ENCODE results near the gene S100PBP. TPM values are rescaled to one million over a fixed set of nuclear protein-coding genes. Genes with fewer than 3 reads are reported as not detected.
A peak's percentile ranks its signal among the peaks of the same experiment; 100 is the strongest.

Gene S100PBP
- total and polyA plus RNA-seq, 2 donors (not counting 1 experiment from before 2014, with no cell fraction given): 36.3 to 41.8 TPM

DNA sequence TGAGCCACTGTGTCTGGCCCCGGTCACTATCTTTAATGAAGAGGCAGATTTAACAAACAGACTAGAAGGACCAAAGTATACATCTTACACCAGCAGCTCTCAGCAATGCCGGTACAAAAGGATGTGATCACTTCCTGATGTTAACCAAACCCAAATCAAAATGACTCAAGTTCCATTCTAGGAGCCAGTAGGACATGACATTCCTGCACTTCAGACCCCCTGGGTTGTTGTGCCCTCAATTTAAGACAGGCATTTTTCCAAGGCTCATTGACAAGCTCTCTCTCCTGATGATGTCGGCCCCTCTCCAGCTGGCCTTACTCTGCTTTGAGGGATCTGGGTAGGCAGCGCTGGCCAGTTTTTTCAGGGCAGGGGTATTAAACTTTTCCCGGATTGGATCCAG is 35.4 kb upstream of the S100PBP start:
- Histone ChIP-seq H2AFZ (ENCODE audit: low read length) (no peak overlapping the region), H3K9me3 (ENCODE audit: control insufficient read depth, insufficient read depth, low read depth, low read length) (no peaks in the 10 kb centered on the region), H3K27me3 (ENCODE audit: control insufficient read depth, insufficient read depth, low read length) (no peaks in the 10 kb centered on the region), H3K27ac (ENCODE audit: insufficient read depth, low read length) (no peak overlapping the region), H3K4me3 (replicated peaks in 1 of 4; ENCODE audit: control extremely low read depth in 1 of 4, insufficient read depth in 1 of 4, low read depth in 3 of 4, low read length in 4 of 4) (no peak overlapping the region), H3K4me2 (ENCODE audit: extremely low read depth, insufficient read depth, low read length) (no peak overlapping the region), H4K20me1 (ENCODE audit: control insufficient read depth, extremely low read depth, insufficient read depth, low read length) (no peaks in the 10 kb centered on the region), H3K9ac (ENCODE audit: insufficient read depth, low read length) (no peak overlapping the region), H3K79me2 (ENCODE audit: control insufficient read depth, insufficient read depth, low read length) (no peaks in the 10 kb centered on the region), H3K4me1 (ENCODE audit: control insufficient read depth, extremely low read depth, insufficient read depth, low read length) (no peaks in the 10 kb centered on the region), H3K36me3 (ENCODE audit: control insufficient read depth, insufficient read depth, low read length) (peaks cover 39% of the 10 kb centered on the region)
- TF ChIP-seq, protein P1, sequence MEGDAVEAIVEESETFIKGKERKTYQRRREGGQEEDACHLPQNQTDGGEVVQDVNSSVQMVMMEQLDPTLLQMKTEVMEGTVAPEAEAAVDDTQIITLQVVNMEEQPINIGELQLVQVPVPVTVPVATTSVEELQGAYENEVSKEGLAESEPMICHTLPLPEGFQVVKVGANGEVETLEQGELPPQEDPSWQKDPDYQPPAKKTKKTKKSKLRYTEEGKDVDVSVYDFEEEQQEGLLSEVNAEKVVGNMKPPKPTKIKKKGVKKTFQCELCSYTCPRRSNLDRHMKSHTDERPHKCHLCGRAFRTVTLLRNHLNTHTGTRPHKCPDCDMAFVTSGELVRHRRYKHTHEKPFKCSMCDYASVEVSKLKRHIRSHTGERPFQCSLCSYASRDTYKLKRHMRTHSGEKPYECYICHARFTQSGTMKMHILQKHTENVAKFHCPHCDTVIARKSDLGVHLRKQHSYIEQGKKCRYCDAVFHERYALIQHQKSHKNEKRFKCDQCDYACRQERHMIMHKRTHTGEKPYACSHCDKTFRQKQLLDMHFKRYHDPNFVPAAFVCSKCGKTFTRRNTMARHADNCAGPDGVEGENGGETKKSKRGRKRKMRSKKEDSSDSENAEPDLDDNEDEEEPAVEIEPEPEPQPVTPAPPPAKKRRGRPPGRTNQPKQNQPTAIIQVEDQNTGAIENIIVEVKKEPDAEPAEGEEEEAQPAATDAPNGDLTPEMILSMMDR (conservative IDR thresholded peaks at IDR 0.05 in 1 of 2, IDR thresholded peaks at IDR 0.05 in 1 of 2; ENCODE audit: low read depth in 1 of 2, low read length in 2 of 2): no peak
- peak in 1 of 2 donors; percentile 50 for DNase-seq (ENCODE audit: low read depth in 2 of 2)

DNA sequence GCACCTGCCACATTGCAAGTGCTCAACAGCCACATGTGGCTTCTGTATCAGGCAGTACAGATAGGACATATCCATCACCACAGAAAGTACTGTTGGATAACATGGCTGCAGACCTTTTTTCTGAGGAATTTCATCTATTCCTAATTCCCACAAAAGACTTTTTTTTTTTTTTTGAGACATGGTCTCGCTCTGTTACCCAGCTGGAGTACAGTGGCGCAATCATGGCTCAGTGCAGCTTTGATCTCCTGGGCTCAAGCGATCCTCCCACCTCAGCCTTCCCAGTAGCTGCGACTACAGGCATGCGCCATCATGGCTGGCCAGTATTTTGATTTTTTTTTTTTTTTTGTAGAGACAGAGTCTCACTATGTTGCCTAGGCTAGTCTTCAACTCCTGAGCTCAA is 33.6 kb upstream of the S100PBP start:
- Histone ChIP-seq H3K9ac (ENCODE audit: insufficient read depth, low read length) (no peak overlapping the region), H3K27ac (ENCODE audit: insufficient read depth, low read length) (no peak overlapping the region), H3K4me2 (ENCODE audit: extremely low read depth, insufficient read depth, low read length) (no peak overlapping the region), H3K9me3 (ENCODE audit: control insufficient read depth, insufficient read depth, low read depth, low read length) (no peaks in the 10 kb centered on the region), H3K79me2 (ENCODE audit: control insufficient read depth, insufficient read depth, low read length) (peaks cover 2% of the 10 kb centered on the region), H3K4me1 (ENCODE audit: control insufficient read depth, extremely low read depth, insufficient read depth, low read length) (no peaks in the 10 kb centered on the region), H2AFZ (ENCODE audit: low read length) (no peak overlapping the region), H3K36me3 (ENCODE audit: control insufficient read depth, insufficient read depth, low read length) (peaks cover 37% of the 10 kb centered on the region), H3K4me3 (replicated peaks in 1 of 4; ENCODE audit: control extremely low read depth in 1 of 4, insufficient read depth in 1 of 4, low read depth in 3 of 4, low read length in 4 of 4) (no peak overlapping the region), H4K20me1 (ENCODE audit: control insufficient read depth, extremely low read depth, insufficient read depth, low read length) (no peaks in the 10 kb centered on the region), H3K27me3 (ENCODE audit: control insufficient read depth, insufficient read depth, low read length) (no peaks in the 10 kb centered on the region)
- TF ChIP-seq, protein P1 (conservative IDR thresholded peaks at IDR 0.05 in 1 of 2, IDR thresholded peaks at IDR 0.05 in 1 of 2; ENCODE audit: low read depth in 1 of 2, low read length in 2 of 2): no peak
- no peak for TF ChIP-seq EZH2 (IDR thresholded peaks at IDR 0.05; ENCODE audit: low read length, missing control alignments)
- DNase-seq (ENCODE audit: low read depth in 2 of 2): no peak

DNA sequence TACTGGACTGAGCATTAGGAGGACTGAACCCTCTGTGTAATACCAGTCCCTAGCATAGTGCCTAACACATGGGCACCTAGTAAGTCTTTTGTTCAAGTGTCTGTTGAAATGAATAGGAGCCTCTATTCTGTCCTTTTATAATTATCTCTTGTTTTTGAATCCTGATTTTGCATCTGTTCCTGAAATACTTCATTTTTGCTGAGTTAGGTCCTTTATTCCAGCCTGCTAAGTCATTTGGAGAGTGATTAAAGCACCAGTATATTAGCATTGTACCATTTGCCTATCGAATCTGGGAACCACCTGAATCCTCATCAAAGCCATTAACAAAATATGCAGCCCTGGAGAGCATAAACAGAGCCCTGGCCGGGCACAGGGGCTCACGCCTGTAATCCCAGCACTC is 32.6 kb upstream of the S100PBP start:
- no peaks in the 10 kb centered on the region for H4K20me1 ChIP-seq (ENCODE audit: control insufficient read depth, extremely low read depth, insufficient read depth, low read length)
- TF ChIP-seq EZH2 (IDR thresholded peaks at IDR 0.05; ENCODE audit: low read length, missing control alignments): no peak
- TF ChIP-seq, protein P1 (conservative IDR thresholded peaks at IDR 0.05 in 1 of 2, IDR thresholded peaks at IDR 0.05 in 1 of 2; ENCODE audit: low read depth in 1 of 2, low read length in 2 of 2): no peak
- H3K4me1 ChIP-seq (ENCODE audit: control insufficient read depth, extremely low read depth, insufficient read depth, low read length): peaks cover 2% of the 10 kb centered on the region
- H3K27me3 ChIP-seq (ENCODE audit: control insufficient read depth, insufficient read depth, low read length): no peaks in the 10 kb centered on the region
- DNase-seq (ENCODE audit: low read depth in 2 of 2): no peak
- no peaks in the 10 kb centered on the region for H3K9me3 ChIP-seq (ENCODE audit: control insufficient read depth, insufficient read depth, low read depth, low read length)
- no peak overlapping the region for H2AFZ ChIP-seq (ENCODE audit: low read length)
- H3K36me3 ChIP-seq (ENCODE audit: control insufficient read depth, insufficient read depth, low read length): peaks cover 31% of the 10 kb centered on the region
- H3K4me2 ChIP-seq (ENCODE audit: extremely low read depth, insufficient read depth, low read length): no peak overlapping the region
- H3K4me3 ChIP-seq (replicated peaks in 1 of 4; ENCODE audit: control extremely low read depth in 1 of 4, insufficient read depth in 1 of 4, low read depth in 3 of 4, low read length in 4 of 4): no peak overlapping the region
- no peak overlapping the region for H3K27ac ChIP-seq (ENCODE audit: insufficient read depth, low read length)
- peaks cover 2% of the 10 kb centered on the region for H3K79me2 ChIP-seq (ENCODE audit: control insufficient read depth, insufficient read depth, low read length)
- H3K9ac ChIP-seq (ENCODE audit: insufficient read depth, low read length): no peak overlapping the region
